Caki2 (cell line): Measurements from ENCODE around the gene L1TD1. TPM values are rescaled to one million over a fixed set of nuclear protein-coding genes. Genes with fewer than 3 reads are reported as not detected.
"Not testable (repeated sequence)": the region's sequence is repeated elsewhere in the genome, so short reads cannot be mapped to it uniquely, and the experiment has no call there.

Source experiments
- DNase-seq: peaks from one replicate; pipeline ENCODE4 v3.0.0-alpha.2; 2015; ENCODE audit warnings: low read depth
- in situ Hi-C: cut with HindIII; loops from 2 replicates; pipeline ENCODE4 v1.10.0; 2016; ENCODE audit warnings: low sequenced_read_pairs, low pct_unique_long_range_greater_than_20kb, mixed read lengths
- total RNA-seq: library from RNA; depleted of rRNA; stranded (reverse); fragments of >200 nt; shearing (Covaris generic); gene quantifications from 2 replicates; pipeline ENCODE4 v1.2.3, GENCODE V29; 2014; ENCODE audit warnings: low replicate concordance

The L1TD1 gene
- total RNA-seq, 1 experiment from 2014 or later = not detected

GRCh38 chr1:62196086-62196690 is 1.5 kb downstream of the L1TD1 start:
- in situ Hi-C loops = no loop called here
- no peak for DNase-seq

- no peak for DNase-seq
- in situ Hi-C loops = no loop called here
These were observed 3.6 kb downstream of the L1TD1 start for GRCh38 chr1:62198069-62198780.

- DNase-seq = no peak
- in situ Hi-C loops = no loop called here
These were observed 4.1 kb downstream of the L1TD1 start for GRCh38 chr1:62198781-62199125.

- in situ Hi-C loops = no loop called here
- no peak for DNase-seq
These were observed 12.5 kb downstream of the L1TD1 start for GRCh38 chr1:62207187-62207586.

GRCh38 chr1:62208087-62208486 is 13.4 kb downstream of the L1TD1 start:
- DNase-seq = no peak
- in situ Hi-C loops = no loop called here

GRCh38 chr1:62208970-62209369 is 14.3 kb downstream of the L1TD1 start:
- DNase-seq = no peak
- in situ Hi-C loops = no loop called here

GRCh38 chr1:62209931-62210595 is 15.4 kb downstream of the L1TD1 start:
- in situ Hi-C loops = no loop called here
- DNase-seq = no peak

GRCh38 chr1:62210960-62211359 is 16.3 kb downstream of the L1TD1 start:
- in situ Hi-C loops = no loop called here
- DNase-seq = no peak

GRCh38 chr1:62212411-62212810 is 17.8 kb downstream of the L1TD1 start:
- no peak for DNase-seq

GRCh38 chr1:62213075-62213914 is 18.6 kb downstream of the L1TD1 start:
- DNase-seq = no peak
- in situ Hi-C loops = no loop called here

More at GRCh38 chr1:62212411-62212810, 17.8 kb downstream of the L1TD1 start:
- in situ Hi-C loops = no loop called here

GRCh38 chr1:62218604-62219003 is 24.0 kb downstream of the L1TD1 start:
- in situ Hi-C loops = no loop called here
- no peak for DNase-seq

- in situ Hi-C loops, DNase-seq: not testable (repeated sequence)
These were observed 25.8 kb downstream of the L1TD1 start for GRCh38 chr1:62220456-62220855.

- in situ Hi-C loops = no loop called here
- DNase-seq = no peak
These were observed 26.5 kb downstream of the L1TD1 start for GRCh38 chr1:62221171-62221570.

- DNase-seq = no peak
These were observed 27.7 kb downstream of the L1TD1 start for GRCh38 chr1:62222321-62222720.

GRCh38 chr1:62224182-62224581 is 29.5 kb downstream of the L1TD1 start:
- in situ Hi-C loops = no loop called here
- DNase-seq = no peak

More at GRCh38 chr1:62222321-62222720, 27.7 kb downstream of the L1TD1 start:
- in situ Hi-C loops = no loop called here

- in situ Hi-C loops = no loop called here
- DNase-seq = no peak
These were observed 32.8 kb downstream of the L1TD1 start for GRCh38 chr1:62227496-62227895.

- no peak for DNase-seq
- in situ Hi-C loops = no loop called here
These were observed 33.7 kb downstream of the L1TD1 start for GRCh38 chr1:62228136-62228882.

GRCh38 chr1:62228883-62229187 is 34.2 kb downstream of the L1TD1 start:
- in situ Hi-C loops = no loop called here
- DNase-seq = no peak
